ENCODE measurements around the gene C1orf21. TPM values are rescaled to one million over a fixed set of nuclear protein-coding genes. Genes with fewer than 3 reads are reported as not detected.

The C1orf21 gene
- total and polyA plus RNA-seq, 2 donors (not counting 3 experiments of a cell fraction or from before 2014, with no cell fraction given), result 0.79 to 8.5 TPM

DNA sequence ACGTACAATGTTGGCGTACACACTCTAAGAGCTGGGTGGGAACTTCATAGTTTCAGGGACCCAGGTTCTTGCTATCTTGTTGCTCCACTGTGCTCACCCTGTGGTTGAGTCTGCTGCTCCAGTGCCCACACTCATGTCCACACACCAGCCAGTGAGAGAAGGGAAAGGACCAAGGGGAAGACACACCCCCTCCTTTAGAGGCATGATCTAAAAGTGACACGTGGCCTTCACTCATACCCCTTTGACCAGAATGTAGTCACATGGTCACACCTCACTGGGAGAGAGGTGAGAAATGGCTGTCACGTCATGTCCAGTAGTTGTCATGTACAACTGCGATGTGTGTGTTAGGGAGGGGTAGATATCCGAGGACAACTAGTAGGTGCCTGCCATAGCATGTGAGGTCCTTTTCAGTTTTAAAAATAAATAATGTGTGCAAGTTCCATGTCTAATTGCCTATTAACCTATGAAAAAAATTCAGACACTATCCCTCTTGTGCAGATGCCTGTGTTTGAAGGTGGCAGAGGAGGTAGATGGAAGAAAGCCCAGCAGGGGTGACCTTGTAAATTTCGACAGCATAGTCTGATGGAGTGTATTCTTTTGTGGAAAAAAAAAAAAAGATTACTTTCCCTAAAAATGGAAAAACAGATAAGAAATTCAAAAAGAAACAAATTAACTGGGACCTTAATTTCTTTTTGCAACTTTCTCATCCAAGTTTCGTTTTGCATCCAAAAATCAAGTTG is 149.6 kb downstream of the C1orf21 start:
- Histone ChIP-seq H3K27ac (ENCODE audit: insufficient read depth, low read depth, low read length) (no peak overlapping the region), H3K27me3 (ENCODE audit: control insufficient read depth in 2 of 2, insufficient read depth in 2 of 2, low read length in 2 of 2) (no peaks in the 10 kb centered on the region), H3K9me1 (replicated peaks; ENCODE audit: control insufficient read depth, extremely low read depth, insufficient read depth, low read length) (no peaks in the 10 kb centered on the region), H3K79me2 (ENCODE audit: control insufficient read depth, insufficient read depth, low read length) (no peaks in the 10 kb centered on the region), H3K36me3 (ENCODE audit: control insufficient read depth in 2 of 2, extremely low read depth in 1 of 2, insufficient read depth in 2 of 2, low read length in 2 of 2) (no peaks in the 10 kb centered on the region), H3K4me2 (ENCODE audit: insufficient read depth, low read length) (no peak overlapping the region), H3K9me3 (replicated peaks; ENCODE audit: control insufficient read depth, insufficient read depth, low read length) (no peaks in the 10 kb centered on the region), H3K4me3 (replicated peaks in 1 of 3; ENCODE audit: insufficient read depth in 1 of 3, low read depth in 1 of 3, low read length in 3 of 3) (no peak overlapping the region), H3K9ac (replicated peaks; ENCODE audit: extremely low read depth, insufficient read depth, low read length) (no peak overlapping the region), H3K4me1 (ENCODE audit: control insufficient read depth, extremely low read depth, insufficient read depth, low read length) (no peaks in the 10 kb centered on the region), H2AFZ (ENCODE audit: low read depth, low read length) (no peak overlapping the region), H4K20me1 (replicated peaks; ENCODE audit: control insufficient read depth, extremely low read depth, insufficient read depth, low read length) (no peaks in the 10 kb centered on the region)
- DNase-seq (ENCODE audit: low read depth, low spot score) (no peak), FAIRE-seq (no peak)
- POLR2A ChIA-PET, result no interaction called here
- intact Hi-C loops (cut with micrococcal nuclease) (no loop called here), dilution Hi-C loops (cut with MboI; ENCODE audit: extremely low pct_ligation_motif_present, low sequenced_read_pairs) (no loop called here)
- TF ChIP-seq POLR2A (IDR thresholded peaks at IDR 0.05; ENCODE audit: low read depth, low read length) (no peak), POLR2AphosphoS5 (IDR thresholded peaks at IDR 0.05; ENCODE audit: insufficient read depth, low read depth, low read length) (no peak), JUN (IDR thresholded peaks at IDR 0.05; ENCODE audit: borderline replicate concordance, insufficient read depth, insufficient read length, low read depth) (no peak), EZH2 (IDR thresholded peaks at IDR 0.05; ENCODE audit: borderline replicate concordance, low read depth, low read length, severe bottlenecking) (no peak), MYC (IDR thresholded peaks at IDR 0.05; ENCODE audit: low read depth, low read length) (no peak), GATA2 (IDR thresholded peaks at IDR 0.05; ENCODE audit: insufficient read depth, insufficient read length, low read depth, low read length) (no peak), FOS (IDR thresholded peaks at IDR 0.05; ENCODE audit: borderline replicate concordance, insufficient read depth, low read length) (no peak)
- TF ChIP-seq, protein P1, sequence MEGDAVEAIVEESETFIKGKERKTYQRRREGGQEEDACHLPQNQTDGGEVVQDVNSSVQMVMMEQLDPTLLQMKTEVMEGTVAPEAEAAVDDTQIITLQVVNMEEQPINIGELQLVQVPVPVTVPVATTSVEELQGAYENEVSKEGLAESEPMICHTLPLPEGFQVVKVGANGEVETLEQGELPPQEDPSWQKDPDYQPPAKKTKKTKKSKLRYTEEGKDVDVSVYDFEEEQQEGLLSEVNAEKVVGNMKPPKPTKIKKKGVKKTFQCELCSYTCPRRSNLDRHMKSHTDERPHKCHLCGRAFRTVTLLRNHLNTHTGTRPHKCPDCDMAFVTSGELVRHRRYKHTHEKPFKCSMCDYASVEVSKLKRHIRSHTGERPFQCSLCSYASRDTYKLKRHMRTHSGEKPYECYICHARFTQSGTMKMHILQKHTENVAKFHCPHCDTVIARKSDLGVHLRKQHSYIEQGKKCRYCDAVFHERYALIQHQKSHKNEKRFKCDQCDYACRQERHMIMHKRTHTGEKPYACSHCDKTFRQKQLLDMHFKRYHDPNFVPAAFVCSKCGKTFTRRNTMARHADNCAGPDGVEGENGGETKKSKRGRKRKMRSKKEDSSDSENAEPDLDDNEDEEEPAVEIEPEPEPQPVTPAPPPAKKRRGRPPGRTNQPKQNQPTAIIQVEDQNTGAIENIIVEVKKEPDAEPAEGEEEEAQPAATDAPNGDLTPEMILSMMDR (IDR thresholded peaks at IDR 0.05; ENCODE audit: extremely low read depth in 1 of 2, insufficient read depth in 1 of 2, low read depth in 1 of 2, low read length in 2 of 2), result no peak
- TF ChIP-seq, protein P2, sequence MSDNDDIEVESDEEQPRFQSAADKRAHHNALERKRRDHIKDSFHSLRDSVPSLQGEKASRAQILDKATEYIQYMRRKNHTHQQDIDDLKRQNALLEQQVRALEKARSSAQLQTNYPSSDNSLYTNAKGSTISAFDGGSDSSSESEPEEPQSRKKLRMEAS (IDR thresholded peaks at IDR 0.05; ENCODE audit: insufficient read depth, insufficient read length), result no peak
- no TSS peak for BruUV-seq (replicated peaks)
- CTCF ChIA-PET, result interaction anchor here (0.6 kb wide), 1 partner anchor 406 kb away, joined by 3 read pairs; no protein-coding TSS in a partner anchor
